Uterus (tissue), 2 donors: ENCODE measurements around the gene MYO1D.

Experiments used
- CTCF ChIP-seq, 4 experiments: fragments of 200-600 bp in 2 of 4; fragments of 450-650 bp in 2 of 4; sonication (generic) in 2 of 4; IDR thresholded peaks; one replicate each; pipeline ENCODE4 v1.5.1; 2016 to 2019; ENCODE audit warnings: antibody characterized with exemption in 4 of 4, mild to moderate bottlenecking in 2 of 4, moderate library complexity in 1 of 4
- POLR2A ChIP-seq, 2 donors: fragments of 450-650 bp; IDR thresholded peaks; one replicate each; pipeline ENCODE4 v1.6.1; 2016; ENCODE audit warnings: antibody characterized with exemption in 2 of 2, mild to moderate bottlenecking in 1 of 2, moderate library complexity in 1 of 2

- TF ChIP-seq CTCF (IDR thresholded peaks at IDR 0.05) (no peak), POLR2A (IDR thresholded peaks at IDR 0.05) (no peak)
Observed at GRCh38 chr17:32882029-32882428, 5.1 kb upstream of the MYO1D start.
